ENCODE data around the gene SAFB.
"Not testable (repeated sequence)": the region's sequence is repeated elsewhere in the genome, so short reads cannot be mapped to it uniquely, and the experiment has no call there.

Gene SAFB

DNA sequence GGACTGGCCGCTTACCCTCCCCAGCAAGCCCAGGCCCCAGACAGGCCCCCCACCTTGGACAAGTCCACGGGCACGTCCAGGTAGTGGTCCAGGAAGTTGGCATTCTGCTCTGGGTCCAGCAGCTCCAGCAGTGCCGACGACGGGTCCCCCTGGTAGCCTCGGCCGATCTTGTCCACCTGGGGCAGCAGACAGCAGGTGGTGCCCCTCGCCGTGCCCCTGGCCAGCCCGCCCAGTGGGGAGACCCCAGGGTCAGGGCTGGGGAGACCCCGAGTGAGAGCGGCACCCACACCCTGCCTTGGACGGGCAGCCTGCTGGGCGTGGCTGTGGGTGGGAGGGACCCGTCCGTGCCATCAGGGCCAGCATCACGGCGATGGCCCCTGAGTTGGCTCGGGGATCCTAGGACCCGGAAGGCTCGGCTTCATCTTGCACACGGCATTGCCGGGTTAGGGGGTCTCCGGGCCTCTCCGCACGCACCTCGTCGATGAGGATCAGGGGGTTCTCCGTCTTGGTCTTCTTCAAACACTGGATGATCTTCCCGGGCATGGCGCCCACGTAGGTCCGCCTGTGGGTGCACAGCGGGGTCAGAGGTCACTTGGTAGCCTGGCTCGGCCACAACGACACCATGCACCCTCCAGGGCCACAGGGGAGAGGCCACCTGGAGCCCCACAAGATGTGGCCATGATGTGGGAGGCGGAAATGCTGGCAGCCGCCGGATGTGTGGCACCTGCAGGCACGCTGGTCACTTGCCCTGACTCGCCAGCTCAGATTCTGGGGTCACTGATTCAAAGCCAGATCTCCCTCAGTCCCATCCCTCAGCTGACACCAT, 73.5 kb downstream of the SAFB start:
- DNase-seq: no peak

DNA sequence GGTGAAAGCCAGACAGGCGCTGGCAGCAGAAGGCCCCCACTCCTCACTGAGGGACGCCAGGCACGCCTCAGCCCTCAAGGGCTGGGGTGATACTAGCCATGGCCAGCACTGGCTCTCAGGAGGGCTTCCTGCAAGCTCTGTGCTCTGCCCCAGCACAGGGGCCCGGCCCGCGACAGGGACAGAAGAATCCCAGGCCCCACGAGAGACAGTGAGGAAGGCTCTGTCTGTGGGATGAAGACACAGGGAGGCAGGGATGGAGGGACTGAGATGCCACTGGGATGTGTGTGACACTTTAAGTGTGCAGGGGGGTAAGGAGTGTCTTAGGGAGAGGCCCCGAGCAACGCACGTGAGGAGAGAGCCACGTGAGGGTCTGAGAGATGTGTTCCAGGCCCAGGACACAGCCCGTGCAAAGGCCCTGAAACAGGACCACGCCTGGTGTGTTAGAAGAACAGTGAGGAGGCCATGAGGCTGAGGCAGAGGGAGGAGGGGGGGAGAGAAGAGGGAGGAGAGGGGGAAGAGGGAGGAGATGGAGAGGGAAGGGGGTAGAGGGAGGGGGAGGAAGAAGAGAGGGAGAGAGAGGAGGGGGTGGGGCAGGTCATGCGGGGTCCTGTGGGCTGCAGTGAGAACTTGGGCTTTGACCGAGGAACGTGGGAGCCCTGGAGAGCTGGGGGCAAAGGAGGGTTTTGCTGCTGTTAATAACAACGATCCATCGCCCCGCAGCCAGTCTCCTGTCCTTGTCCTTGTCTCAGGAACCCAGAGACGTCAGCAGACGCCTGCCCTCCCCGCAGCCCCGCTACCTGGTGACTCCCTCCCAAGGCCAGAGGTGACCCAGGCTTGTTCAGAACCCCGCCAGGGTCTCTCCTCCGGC, 74.4 kb downstream of the SAFB start:
- no peak for DNase-seq

DNA sequence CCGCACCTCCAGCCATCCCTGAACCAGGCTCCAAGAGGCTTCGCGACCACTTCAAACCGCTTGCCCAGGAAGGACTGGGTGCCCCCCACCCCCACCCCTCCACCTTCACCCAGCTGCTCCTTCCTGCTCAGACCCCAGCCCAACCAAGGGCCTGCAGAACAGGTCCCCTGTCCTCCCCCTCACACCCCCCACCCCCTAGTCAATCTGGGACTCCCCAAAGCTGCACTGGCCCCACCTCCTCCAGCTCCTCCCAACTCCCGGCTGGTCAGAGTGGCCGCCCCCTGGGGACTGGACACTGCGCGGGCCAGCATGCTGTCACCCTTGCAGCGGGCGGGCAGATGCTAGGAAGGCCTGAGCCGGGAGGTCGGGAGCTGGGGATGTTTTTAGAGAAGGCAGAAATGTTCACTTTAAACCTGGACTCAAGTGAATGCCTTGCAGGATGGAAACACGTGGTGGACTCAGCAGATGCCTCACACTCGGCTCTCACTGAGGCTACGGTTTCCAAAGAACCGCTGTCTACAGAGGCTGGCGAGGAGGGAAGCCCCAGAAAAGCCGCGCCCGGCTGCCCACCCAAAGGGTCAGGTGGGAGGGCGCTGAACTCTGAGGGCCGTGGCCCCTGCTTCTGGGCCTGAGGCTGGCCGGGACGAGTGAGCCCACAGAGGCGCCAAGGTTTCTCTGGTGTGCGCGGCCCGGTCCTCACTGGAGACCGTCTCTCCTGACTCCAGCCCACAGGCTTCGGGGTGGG, 75.2 kb downstream of the SAFB start:
- DNase-seq: no peak

DNA sequence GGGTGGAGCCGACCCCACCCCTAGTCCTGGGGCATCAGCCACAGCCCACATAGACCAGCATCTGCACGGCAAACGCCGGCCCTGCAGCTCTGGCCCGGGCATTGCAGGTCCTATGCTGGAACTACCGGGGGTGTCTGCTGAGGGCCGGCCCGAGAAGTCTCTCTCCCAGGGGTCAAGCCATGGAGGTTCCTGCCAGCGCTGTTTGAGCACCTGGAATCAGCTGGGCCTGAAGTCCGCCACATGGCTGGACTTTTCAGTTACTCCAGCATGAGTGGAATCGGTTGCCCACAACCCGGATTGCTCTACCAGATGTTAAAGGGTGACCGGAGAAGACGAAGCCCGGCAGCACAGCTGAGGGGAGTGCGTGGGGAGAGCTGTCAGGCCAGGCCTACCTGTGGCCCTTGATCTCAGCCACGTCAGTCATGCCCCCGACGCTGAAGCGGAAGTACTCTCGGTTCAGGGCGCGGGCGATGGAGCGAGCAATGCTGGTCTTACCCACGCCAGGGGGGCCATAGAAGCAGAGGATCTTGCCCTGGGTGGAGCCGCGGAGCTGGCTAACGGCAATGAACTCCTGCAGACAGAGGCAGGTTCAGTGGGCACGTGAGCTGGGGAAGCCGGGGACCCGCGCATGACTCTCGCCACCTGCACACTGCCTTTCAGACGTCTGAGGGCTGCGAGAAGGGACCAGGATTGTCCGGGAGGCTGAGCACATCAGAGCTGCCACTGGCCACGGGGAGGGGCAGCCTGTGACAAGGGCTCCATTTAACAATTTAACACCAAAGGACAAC, 75.9 kb downstream of the SAFB start:
- DNase-seq: no peak

DNA sequence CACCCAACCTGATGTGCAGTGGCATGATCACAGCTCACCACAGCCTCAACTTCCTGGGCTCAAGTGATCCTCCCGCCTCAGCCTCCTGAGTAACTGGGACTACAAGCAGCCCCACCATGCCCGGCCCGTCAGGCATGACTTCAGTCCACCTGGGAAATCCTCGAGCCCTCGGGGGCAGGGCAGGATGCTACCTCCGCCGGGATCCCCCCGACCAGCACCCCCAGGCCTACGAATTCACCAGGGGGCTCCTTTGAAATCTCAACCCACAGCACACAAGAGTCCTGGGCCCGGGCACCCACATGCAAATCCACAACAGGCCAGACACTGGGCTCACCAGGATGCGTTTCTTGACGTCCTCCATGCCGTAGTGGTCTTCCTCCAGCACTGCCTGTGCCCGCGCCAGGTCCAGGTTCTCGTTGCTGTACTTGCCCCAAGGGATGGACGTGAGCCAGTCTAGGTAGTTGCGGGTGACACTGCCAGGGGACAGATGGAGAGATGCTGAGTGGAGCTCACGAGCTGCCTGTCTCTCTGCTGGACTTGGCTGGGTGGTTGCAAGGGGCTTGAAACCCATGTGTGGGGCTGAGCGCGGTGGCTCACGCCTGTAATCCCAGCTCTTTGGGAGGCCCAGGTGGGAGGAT, 77.7 kb downstream of the SAFB start:
- no peak for DNase-seq

DNA sequence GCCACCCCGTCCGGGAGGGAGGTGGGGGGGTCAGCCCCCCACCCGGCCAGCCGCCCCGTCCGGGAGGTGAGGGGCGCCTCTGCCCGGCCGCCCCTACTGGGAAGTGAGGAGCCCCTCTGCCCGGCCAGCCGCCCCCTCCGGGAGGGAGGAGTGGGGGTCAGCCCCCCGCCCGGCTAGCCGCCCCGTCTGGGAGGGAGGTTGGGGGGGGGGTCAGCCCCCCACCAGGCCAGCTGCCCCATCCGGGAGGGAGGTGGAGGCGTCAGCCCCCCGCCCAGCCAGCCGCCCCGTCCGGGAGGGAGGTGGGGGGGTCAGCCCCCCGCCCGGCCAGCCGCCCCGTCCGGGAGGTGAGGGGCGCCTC, 79.1 kb downstream of the SAFB start:
- DNase-seq: not testable (repeated sequence)

DNA sequence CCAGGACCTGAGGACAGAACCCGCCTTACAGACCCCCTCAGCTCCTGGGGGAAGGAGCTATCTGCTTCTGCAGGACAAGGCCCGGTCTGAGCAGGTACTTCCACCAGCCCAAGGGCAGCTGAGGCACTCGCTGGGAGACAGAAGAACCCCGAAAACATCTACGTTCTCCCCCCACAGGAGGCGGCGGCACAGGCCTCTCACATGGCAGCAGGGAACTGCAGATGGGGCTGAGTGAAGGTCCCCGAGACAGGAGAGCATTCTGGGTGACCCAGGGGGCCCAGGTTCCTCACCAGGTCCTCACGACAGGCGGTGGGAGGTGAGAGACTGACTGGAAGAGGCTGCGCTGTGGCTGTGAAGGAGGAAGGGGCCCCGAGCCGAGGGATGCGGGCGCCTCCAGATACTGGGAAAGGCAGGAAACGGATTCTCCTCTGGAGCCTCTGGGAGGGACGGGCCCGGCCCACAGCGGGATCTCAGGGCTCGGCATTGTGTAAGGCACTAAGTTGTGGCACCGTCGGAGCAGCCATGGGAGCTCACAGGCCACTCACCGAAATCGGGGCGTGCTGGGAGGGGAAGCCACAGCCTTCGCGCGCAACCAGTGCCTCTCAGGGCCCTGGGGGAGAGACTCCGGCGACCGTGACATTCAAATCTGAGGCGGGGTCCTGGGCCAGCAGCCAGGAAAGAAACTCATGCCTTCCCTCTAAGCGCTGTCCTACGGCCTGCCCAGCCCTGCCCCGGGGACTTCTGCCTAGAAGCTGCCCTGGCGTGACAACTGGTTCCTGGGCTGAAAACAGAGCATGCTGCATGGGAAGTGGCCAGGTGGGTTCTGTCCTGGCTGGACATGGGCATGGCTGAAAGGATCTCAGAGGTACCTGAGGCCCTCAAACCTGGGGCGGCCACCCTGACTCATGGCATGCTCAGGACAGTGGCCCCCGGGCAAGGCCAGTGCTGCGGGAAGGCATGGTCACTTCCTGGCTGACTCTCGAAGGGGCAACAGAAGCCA, 81.2 kb downstream of the SAFB start:
- DNase-seq: no peak

DNA sequence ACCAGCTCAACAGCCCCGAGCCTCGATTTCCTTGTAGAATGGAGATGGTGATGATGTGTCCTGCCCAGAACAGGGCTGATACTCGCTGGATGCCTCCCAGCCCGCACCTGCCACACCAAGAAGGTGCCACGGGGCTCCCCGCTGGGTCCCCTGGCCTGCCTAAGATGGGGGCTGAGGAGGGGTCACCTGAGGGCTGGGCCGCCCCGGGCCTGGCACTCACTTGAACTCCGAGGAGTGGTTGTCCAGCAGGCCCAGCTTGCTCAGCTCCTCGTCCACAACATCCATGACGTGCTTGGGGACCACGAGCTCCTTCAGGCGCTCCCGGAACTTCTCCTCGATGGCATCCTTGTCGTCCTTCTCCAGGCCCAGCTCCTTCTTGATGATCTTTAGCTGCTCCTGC, 82.7 kb downstream of the SAFB start:
- DNase-seq: no peak

DNA sequence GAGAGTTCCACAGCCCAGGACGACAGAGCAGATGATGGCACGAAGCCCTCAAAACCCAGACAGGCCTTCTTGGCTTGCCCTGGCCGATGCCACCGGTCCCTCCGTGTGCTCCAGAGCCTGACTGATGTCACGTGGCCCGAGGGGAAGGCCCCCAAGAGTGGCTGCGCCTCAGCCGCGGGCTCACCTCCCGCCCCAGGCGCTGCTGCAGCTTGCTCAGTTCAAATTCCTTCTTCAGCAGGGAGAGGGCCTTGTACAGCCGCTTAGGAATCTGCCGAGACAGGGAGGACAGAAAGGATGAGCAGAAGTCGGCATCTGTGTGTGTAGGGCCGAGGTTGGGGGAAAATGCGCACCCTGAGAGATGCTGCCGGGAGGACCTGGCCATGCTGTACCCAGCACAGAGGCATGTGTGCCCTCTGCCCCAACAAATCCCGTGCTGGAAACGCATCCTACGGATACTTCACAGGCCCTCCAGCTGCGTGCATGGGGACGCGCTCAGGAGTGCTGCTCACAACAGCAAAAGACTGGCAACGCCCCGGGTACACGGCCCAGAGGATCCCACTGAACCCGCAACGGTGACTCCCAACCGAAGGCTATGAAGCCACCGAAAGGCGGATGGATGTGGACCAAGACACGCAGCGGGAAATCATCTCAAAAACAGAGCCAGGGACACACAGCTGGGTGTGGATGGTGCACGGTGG, 84.1 kb downstream of the SAFB start:
- no peak for DNase-seq

DNA sequence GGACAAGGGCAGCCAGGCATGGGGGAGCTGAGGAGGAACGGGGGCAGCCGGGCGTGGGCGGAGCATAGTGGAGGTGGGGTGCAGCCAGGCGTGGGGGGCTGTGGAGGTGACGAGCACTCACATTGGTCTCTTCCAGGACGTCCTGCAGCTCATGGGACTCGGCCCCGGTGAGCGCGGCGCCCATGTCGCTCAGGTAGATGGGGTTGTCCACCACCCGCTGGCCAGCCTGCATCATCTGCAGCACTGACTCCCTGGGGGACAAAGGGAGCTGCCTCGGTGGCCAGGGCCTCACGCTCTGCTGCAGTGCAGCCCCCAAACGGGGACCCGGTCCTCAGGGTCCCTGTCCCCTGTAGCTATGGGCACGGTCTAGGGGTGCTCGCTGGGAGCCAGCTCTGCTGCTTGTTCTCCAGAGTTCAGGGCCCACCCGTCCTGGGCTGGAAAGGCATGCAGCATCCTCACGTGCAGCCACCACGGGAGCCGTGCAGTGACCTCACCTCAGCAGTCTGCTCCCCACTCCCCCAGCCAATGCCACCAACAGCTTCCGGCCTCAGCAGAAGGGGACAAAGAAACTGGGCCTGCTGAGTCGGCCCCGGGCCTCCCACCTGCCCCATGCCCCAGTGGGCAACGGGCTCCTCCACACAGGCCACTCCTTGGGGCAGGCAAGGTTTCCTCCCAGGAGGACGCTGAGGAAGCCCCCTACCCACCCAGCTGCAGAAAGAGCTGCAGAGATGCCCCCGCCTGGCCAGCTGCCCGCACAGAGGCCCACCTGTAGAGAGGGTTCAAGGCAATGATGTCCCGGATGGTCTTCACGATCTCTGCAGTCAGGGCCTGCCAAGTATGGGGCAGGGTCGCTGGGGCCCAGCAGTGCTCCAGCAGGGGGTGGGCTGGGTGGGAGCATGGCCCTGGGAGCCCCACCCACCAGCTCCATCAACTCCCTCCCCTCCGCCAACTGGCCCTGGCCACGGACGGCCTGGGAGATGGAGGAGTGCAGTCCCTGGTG, 85.0 kb downstream of the SAFB start:
- no peak for DNase-seq

DNA sequence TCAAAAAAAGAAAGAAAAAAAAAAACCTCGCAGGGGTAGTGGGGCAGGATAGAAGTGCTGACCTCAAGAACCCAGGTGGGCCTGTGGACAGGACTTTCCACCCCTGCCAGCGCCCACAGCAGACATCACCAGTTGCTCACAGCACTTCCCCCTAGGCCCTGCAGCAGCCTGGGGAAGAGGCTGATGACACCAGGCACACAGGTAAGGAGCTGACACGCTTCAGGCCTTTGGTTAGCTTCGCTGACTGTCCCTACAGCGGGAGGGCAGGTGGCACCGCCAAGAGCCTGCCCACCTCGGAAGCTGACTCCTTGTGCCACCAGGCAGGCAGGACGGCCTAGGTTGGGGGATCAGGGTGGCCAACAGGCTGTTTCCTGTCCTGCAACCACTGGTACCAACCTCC, 88.1 kb downstream of the SAFB start:
- no peak for DNase-seq

DNA sequence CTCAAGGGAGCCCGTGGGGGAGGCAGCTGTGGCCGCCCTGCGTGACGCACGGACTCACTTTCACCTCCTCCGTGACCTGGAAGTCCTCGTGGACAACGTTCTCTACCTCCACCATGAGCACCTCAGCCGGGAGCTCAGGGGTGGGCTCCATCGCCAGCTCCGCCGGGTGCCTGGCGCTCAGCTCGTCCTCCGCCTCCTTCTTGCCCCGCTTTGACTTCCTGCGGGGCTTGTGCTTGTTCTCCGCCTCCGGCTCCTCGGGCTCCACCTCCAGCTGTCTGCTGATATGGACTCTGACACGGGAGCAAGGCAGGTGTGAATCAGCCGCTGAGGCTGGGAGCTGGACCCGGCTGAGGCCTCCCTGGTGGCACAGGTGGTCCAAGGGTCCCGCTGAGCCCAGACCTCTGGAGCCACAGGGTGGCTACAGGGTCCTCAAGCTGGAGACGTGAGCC, 88.9 kb downstream of the SAFB start:
- DNase-seq: no peak

DNA sequence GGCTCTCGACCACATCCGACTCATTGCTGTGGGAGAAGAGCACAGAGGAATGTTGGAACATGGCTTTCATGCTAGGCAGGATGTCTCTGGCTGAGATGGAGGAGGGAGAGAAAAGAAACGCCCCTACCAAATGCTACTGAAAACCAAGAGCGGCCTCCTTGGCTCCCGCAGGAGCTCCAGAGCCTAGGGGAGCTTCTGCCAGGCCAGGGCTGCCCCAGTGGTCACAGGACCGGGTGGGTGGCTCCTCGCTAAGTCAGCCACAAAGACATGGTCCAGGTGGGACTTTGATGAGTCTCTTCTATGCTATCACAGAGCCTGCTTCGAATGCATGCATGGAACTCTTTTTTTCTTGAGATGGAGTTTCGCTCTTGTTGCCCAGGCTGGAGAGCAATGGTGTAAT, 90.3 kb downstream of the SAFB start:
- no peak for DNase-seq

DNA sequence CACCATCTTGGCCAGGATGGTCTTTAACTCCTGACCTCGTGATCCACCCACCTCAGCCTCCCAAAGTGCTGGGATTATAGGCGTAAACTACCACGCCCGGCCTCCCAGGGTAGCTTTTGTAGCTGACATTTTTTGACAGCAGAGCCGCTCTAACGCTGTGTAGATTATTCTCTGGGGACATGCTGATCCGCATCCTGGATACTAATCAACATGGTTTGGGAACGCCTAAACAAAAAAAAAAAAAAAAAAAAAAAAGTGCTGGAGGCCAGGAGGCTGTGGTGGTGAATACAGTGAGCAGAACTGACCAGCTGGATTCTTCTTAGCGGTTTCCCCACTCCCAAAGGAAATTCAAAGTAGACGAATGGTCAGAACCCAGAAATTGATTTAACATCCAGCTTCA, 91.9 kb downstream of the SAFB start:
- no peak for DNase-seq

DNA sequence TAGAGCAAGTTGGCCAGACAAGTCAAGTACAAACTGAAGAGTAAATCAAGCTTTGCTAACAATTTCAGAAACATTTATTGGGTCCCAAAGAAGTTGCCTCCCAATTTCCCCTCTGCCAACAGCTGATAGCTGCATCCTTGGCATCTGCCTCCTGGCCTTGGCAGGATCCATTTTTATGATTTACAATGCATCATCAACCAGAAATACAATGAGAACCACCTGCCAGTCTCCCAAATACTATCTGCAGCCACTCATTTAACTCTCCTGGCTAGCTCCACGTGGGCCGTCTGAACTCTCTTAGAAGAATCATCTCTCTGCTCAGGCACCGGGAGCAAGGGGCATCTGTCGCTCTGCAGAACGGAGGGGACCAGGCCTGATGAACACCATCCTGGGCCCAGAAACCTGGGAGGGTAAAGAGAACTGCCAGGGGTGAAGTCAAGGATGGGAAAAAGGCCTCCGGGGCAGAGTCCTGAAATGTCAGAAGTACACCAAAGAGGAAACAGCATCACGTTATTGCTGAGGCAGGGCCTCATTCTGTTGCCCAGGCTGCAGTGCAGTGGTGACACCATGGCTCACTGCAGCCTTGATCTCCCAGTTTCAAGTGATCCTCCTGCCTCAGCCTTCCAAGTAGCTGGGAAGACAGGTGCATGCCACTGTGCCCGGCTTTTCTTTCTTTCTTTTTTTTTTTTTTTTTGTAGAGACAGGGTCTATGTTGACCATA, 94.5 kb downstream of the SAFB start:
- DNase-seq: no peak

All from amygdala (tissue), 56 donors.